Measurements from ENCODE around the gene FAM110A. TPM values are rescaled to one million over a fixed set of nuclear protein-coding genes. Genes with fewer than 3 reads are reported as not detected.
A peak's percentile ranks its signal among the peaks of the same experiment; 100 is the strongest.

FAM110A gene
- total RNA-seq, 1 donor from 2014 or later = 11.8 TPM

- no peaks in the 10 kb centered on the region for H3K9me3 ChIP-seq
- H3K27me3 ChIP-seq = no peaks in the 10 kb centered on the region
- H3K27ac ChIP-seq = no peak overlapping the region
- no peak for DNase-seq (ENCODE audit: extremely low spot score in 2 of 2)
- intact Hi-C loops (cut with DNase I) = no loop called here
- no peak overlapping the region for H3K4me3 ChIP-seq
- no peaks in the 10 kb centered on the region for H3K36me3 ChIP-seq
- TF ChIP-seq POLR2AphosphoS5 (IDR thresholded peaks at IDR 0.05; ENCODE audit: insufficient read depth in 1 of 2, low read depth in 1 of 2) (no peak), POLR2A (IDR thresholded peaks at IDR 0.05) (no peak)
- TF ChIP-seq, protein P1, sequence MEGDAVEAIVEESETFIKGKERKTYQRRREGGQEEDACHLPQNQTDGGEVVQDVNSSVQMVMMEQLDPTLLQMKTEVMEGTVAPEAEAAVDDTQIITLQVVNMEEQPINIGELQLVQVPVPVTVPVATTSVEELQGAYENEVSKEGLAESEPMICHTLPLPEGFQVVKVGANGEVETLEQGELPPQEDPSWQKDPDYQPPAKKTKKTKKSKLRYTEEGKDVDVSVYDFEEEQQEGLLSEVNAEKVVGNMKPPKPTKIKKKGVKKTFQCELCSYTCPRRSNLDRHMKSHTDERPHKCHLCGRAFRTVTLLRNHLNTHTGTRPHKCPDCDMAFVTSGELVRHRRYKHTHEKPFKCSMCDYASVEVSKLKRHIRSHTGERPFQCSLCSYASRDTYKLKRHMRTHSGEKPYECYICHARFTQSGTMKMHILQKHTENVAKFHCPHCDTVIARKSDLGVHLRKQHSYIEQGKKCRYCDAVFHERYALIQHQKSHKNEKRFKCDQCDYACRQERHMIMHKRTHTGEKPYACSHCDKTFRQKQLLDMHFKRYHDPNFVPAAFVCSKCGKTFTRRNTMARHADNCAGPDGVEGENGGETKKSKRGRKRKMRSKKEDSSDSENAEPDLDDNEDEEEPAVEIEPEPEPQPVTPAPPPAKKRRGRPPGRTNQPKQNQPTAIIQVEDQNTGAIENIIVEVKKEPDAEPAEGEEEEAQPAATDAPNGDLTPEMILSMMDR (IDR thresholded peaks at IDR 0.05) = no peak
- no peaks in the 10 kb centered on the region for H3K4me1 ChIP-seq
Measured at GRCh38 chr20:871436-871835, 37.9 kb downstream of the FAM110A start.

DNA sequence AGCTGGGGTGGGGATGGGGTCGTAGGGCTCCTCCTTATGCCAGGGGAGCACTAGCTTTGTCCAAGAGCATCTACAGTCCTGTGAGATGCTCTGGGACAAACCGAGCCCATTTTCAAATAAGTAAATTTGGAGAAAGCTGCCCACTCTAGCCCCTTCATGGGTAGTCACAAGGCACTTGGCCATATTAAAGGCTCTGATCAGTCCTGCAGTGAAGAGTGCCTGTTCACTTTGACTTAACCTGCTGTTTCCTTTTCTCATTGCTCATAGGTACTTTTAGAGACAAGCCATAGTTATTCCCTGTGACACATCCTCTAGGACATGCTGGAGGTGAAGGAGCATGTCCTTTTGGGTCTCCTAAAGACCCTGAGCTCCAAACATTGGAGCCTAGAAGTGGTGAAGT is 38.4 kb downstream of the FAM110A start:
- intact Hi-C loops (cut with DNase I) = no loop called here
- no peak overlapping the region for H3K4me3 ChIP-seq
- no peaks in the 10 kb centered on the region for H3K36me3 ChIP-seq
- no peak overlapping the region for H3K27ac ChIP-seq
- H3K9me3 ChIP-seq = no peaks in the 10 kb centered on the region
- no peak for DNase-seq (ENCODE audit: extremely low spot score in 2 of 2)
- no peaks in the 10 kb centered on the region for H3K4me1 ChIP-seq
- no peak for TF ChIP-seq POLR2A (IDR thresholded peaks at IDR 0.05)
- TF ChIP-seq POLR2AphosphoS5 (IDR thresholded peaks at IDR 0.05; ENCODE audit: insufficient read depth in 1 of 2, low read depth in 1 of 2) = no peak
- TF ChIP-seq, protein P1 (IDR thresholded peaks at IDR 0.05) = no peak
- H3K27me3 ChIP-seq = no peaks in the 10 kb centered on the region

GRCh38 chr20:872855-873520 is 39.5 kb downstream of the FAM110A start:
- Histone ChIP-seq H3K27me3 (no peaks in the 10 kb centered on the region), H3K36me3 (no peaks in the 10 kb centered on the region), H3K4me3 (no peak overlapping the region), H3K27ac (no peak overlapping the region), H3K9me3 (no peaks in the 10 kb centered on the region), H3K4me1 (no peaks in the 10 kb centered on the region)
- TF ChIP-seq POLR2AphosphoS5 (IDR thresholded peaks at IDR 0.05; ENCODE audit: insufficient read depth in 1 of 2, low read depth in 1 of 2) = no peak
- TF ChIP-seq POLR2A (IDR thresholded peaks at IDR 0.05) = no peak
- TF ChIP-seq, protein P1 (IDR thresholded peaks at IDR 0.05) = no peak
- intact Hi-C loops (cut with DNase I) = no loop called here
- DNase-seq (ENCODE audit: extremely low spot score in 2 of 2) = peak in 1 of 2 donors; percentile 77

DNA sequence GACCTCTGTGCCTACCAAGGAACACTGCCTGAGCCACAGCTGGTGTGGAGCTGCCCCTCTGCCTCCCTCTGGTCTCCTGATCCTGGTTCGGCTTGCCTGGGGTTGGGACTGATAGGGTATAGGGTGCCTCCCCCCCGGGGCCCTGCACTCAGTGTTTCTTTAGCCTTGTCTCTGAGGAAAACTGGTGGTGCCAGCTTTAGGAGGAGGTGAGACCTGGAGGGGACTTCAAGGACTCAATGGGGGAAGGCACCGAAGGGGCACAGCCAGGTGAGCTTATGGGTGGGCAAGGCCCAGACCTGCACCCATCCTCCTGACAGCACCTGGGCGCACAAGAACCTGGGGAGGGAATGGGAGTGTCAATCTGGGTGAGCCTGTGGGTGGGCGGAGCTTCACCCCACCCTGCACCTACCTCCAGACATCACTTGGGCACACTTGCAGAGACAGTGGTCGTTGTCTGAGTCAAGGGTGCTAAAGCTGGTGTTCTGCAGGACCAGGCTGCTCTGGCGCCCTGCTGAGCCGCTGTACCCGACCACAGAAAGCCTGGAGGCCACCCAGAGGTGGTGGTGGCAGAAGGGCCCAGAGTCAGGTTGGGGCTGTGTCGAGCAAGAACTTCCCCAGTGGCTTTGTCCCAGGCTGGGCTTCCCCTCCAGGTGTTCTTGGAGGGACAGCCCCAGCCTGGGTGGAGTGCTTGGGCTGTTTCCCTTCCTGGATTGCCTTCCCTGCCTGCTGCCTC is 40.5 kb downstream of the FAM110A start:
- intact Hi-C loops (cut with DNase I) = no loop called here
- Histone ChIP-seq H3K27ac (no peak overlapping the region), H3K4me1 (no peaks in the 10 kb centered on the region), H3K27me3 (no peaks in the 10 kb centered on the region), H3K4me3 (no peak overlapping the region), H3K9me3 (no peaks in the 10 kb centered on the region), H3K36me3 (no peaks in the 10 kb centered on the region)
- peak in 1 of 2 donors; percentile 77 for DNase-seq (ENCODE audit: extremely low spot score in 2 of 2)
- TF ChIP-seq POLR2AphosphoS5 (IDR thresholded peaks at IDR 0.05; ENCODE audit: insufficient read depth in 1 of 2, low read depth in 1 of 2) = no peak
- TF ChIP-seq, protein P1 (IDR thresholded peaks at IDR 0.05) = no peak
- no peak for TF ChIP-seq POLR2A (IDR thresholded peaks at IDR 0.05)

DNA sequence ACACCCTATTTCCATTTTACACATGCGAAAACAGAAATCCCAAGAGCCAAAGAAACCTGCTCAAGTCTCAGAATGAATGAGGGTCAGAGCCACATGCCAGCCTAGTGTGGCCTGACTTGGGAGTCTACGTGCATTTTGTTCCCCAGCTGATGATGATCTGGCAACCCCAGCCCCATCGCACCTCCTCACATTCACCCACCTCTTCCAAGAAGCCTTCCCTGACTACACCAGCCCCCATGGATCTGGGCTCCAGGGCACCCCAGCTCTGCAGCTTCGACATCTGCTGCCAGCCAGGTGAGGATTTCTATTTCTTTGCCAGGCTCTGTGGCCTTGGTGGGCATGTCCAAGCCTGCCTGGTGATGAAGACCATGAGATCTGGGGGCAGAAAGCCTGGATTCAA is 41.6 kb downstream of the FAM110A start:
- Histone ChIP-seq H3K36me3 (no peaks in the 10 kb centered on the region), H3K27me3 (no peaks in the 10 kb centered on the region), H3K4me3 (no peak overlapping the region), H3K4me1 (no peaks in the 10 kb centered on the region), H3K27ac (no peak overlapping the region), H3K9me3 (no peaks in the 10 kb centered on the region)
- TF ChIP-seq POLR2AphosphoS5 (IDR thresholded peaks at IDR 0.05; ENCODE audit: insufficient read depth in 1 of 2, low read depth in 1 of 2) (no peak), POLR2A (IDR thresholded peaks at IDR 0.05) (no peak)
- TF ChIP-seq, protein P1 (IDR thresholded peaks at IDR 0.05) = no peak
- no peak for DNase-seq (ENCODE audit: extremely low spot score in 2 of 2)
- intact Hi-C loops (cut with DNase I) = no loop called here

Data from vagina (tissue), 2 donors.